Activated CD4-positive, alpha-beta T cell treated with anti-CD3 and anti-CD28 coated beads, Interleukin-2, Interleukin-6, amounts not matched to agents 100 ng/mL and 50 ng/mL, durations not matched to agents 16 hours and 8 hours (primary cell): ENCODE results near the gene SLC45A1.
"Not testable (repeated sequence)": the region's sequence is repeated elsewhere in the genome, so short reads cannot be mapped to it uniquely, and the experiment has no call there.

Source experiments
- DNase-seq: peaks from one replicate; pipeline ENCODE4 v3.0.0-alpha.2; 2020

SLC45A1 gene

GRCh38 chr1:8371372-8371991, 53.6 kb downstream of the SLC45A1 start:
- no peak for DNase-seq

GRCh38 chr1:8373125-8373524, 55.2 kb downstream of the SLC45A1 start:
- no peak for DNase-seq

GRCh38 chr1:8373581-8374241, 55.8 kb downstream of the SLC45A1 start:
- no peak for DNase-seq

- no peak for DNase-seq
These were observed 56.4 kb downstream of the SLC45A1 start for GRCh38 chr1:8374356-8374755.

GRCh38 chr1:8374812-8375211, 56.9 kb downstream of the SLC45A1 start:
- DNase-seq = peak; percentile 27

GRCh38 chr1:8376358-8376840, 58.5 kb downstream of the SLC45A1 start:
- no peak for DNase-seq

GRCh38 chr1:8377271-8377981, 59.5 kb downstream of the SLC45A1 start:
- DNase-seq = no peak

- no peak for DNase-seq
These were observed 60.3 kb downstream of the SLC45A1 start for GRCh38 chr1:8378178-8378577.

GRCh38 chr1:8378981-8379470, 61.1 kb downstream of the SLC45A1 start:
- DNase-seq = no peak

- no peak for DNase-seq
These were observed 61.7 kb downstream of the SLC45A1 start for GRCh38 chr1:8379513-8380186.

GRCh38 chr1:8380310-8380709, 62.4 kb downstream of the SLC45A1 start:
- not testable (repeated sequence) for DNase-seq

GRCh38 chr1:8381618-8382017, 63.7 kb downstream of the SLC45A1 start:
- DNase-seq = no peak

GRCh38 chr1:8382051-8382505, 64.2 kb downstream of the SLC45A1 start:
- no peak for DNase-seq

GRCh38 chr1:8382608-8383505, 64.9 kb downstream of the SLC45A1 start:
- DNase-seq = no peak

GRCh38 chr1:8384088-8384487, 66.2 kb downstream of the SLC45A1 start:
- DNase-seq = no peak

- no peak for DNase-seq
These were observed 66.7 kb downstream of the SLC45A1 start for GRCh38 chr1:8384577-8384976.

GRCh38 chr1:8386247-8386646, 68.3 kb downstream of the SLC45A1 start:
- no peak for DNase-seq

- no peak for DNase-seq
These were observed 71.0 kb downstream of the SLC45A1 start for GRCh38 chr1:8388732-8389562.

GRCh38 chr1:8389958-8390535, 72.1 kb downstream of the SLC45A1 start:
- DNase-seq = peak; percentile 64

GRCh38 chr1:8390707-8391106, 72.8 kb downstream of the SLC45A1 start:
- no peak for DNase-seq

- no peak for DNase-seq
These were observed 74.6 kb downstream of the SLC45A1 start for GRCh38 chr1:8392522-8392921.
